IMR-90 (cell line): ENCODE data around the gene CRAMP1. TPM values are rescaled to one million over a fixed set of nuclear protein-coding genes. Genes with fewer than 3 reads are reported as not detected.

Source experiments
- ATAC-seq: fragments of 200-7000 bp; cut with Tn5 transposase; 2 replicates; pipeline ENCODE4 v1.9.1; 2020; ENCODE audit warnings: low read depth, mild to moderate bottlenecking, moderate library complexity
- BruUV-seq: library from RNA; stranded (reverse); fragments of 400-500 nt; replicated peaks from 2 replicates; lab custom pipeline; 2021; lab: Mats Ljungman, UMichigan
- CTCF ChIA-PET: fragments of 300-600 bp; formaldehyde crosslinking; extraction: SDS; loops from one replicate; lab custom pipeline; 2021; ENCODE audit warnings: antibody characterized with exemption; lab: Yijun Ruan, JAX
- POLR2A ChIA-PET: fragments of 300-600 bp; sonication (Branson Sonifier 250); formaldehyde crosslinking; loops from one replicate; lab custom pipeline; 2022; ENCODE audit warnings: antibody characterized with exemption; ENCODE audit not compliant: unreplicated experiment; lab: Charles Lee
- DNase-seq: peaks from one replicate; pipeline ENCODE4 v3.0.0; 2013
- H2AFZ ChIP-seq: replicated peaks from 2 replicates; pipeline ENCODE3; 2013; ENCODE audit warnings: low read length, mild to moderate bottlenecking; ENCODE audit not compliant: poor library complexity
- H2AK5ac ChIP-seq: 2 replicates; pipeline ENCODE4 v1.6.1; 2013; ENCODE audit warnings: low read depth, low read length, inconsistent platforms
- H2AK9ac ChIP-seq: replicated peaks from 2 replicates; pipeline ENCODE3; 2013; ENCODE audit warnings: mild to moderate bottlenecking, low read depth, low read length, moderate library complexity; ENCODE audit not compliant: poor library complexity
- H2BK120ac ChIP-seq: 2 replicates; pipeline ENCODE4 v1.6.1; 2013; ENCODE audit warnings: low read depth, low read length, inconsistent platforms
- H2BK15ac ChIP-seq: 3 replicates; pipeline ENCODE4 v1.6.1; 2013; ENCODE audit warnings: low read depth, low read length, inconsistent platforms
- H2BK20ac ChIP-seq: 2 replicates; pipeline ENCODE4 v1.6.1; 2013; ENCODE audit warnings: low read depth, mild to moderate bottlenecking, inconsistent platforms, low read length, moderate library complexity
- H2BK5ac ChIP-seq: 2 replicates; pipeline ENCODE4 v1.6.1; 2013; ENCODE audit warnings: mild to moderate bottlenecking, low read depth, low read length, inconsistent platforms; ENCODE audit not compliant: poor library complexity, severe bottlenecking
- H3K14ac ChIP-seq: replicated peaks from 2 replicates; pipeline ENCODE4 v1.6.1; 2013; ENCODE audit warnings: low read depth, low read length, inconsistent platforms
- H3K18ac ChIP-seq: 2 replicates; pipeline ENCODE4 v1.6.1; 2013; ENCODE audit warnings: low read depth, low read length, control low read depth
- H3K23ac ChIP-seq: 2 replicates; pipeline ENCODE4 v1.6.1; 2013; ENCODE audit warnings: low read depth, low read length, inconsistent platforms
- H3K27ac ChIP-seq: 2 replicates; pipeline ENCODE4 v1.5.1; 2013; ENCODE audit warnings: mild to moderate bottlenecking, control low read depth, low read length; ENCODE audit not compliant: insufficient read depth
- H3K27me3 ChIP-seq: 2 replicates; pipeline ENCODE4 v1.6.1; 2013; ENCODE audit warnings: low read length; ENCODE audit not compliant: control insufficient read depth, insufficient read depth
- H3K36me3 ChIP-seq: 2 replicates; pipeline ENCODE4 v1.6.1; 2013; ENCODE audit warnings: low read length, mixed read lengths; ENCODE audit not compliant: control insufficient read depth, insufficient read depth
- H3K4ac ChIP-seq: 2 replicates; pipeline ENCODE4 v1.6.1; 2013; ENCODE audit warnings: low read depth, low read length, inconsistent platforms
- H3K4me1 ChIP-seq: 2 replicates; pipeline ENCODE4 v1.6.1; 2013; ENCODE audit warnings: low read length, mixed read lengths; ENCODE audit not compliant: control insufficient read depth, insufficient read depth
- H3K4me2 ChIP-seq: 2 replicates; pipeline ENCODE4 v1.6.1; 2013; ENCODE audit warnings: low read depth, mild to moderate bottlenecking, control low read depth, low read length, moderate library complexity
- H3K4me3 ChIP-seq: 2 replicates; pipeline ENCODE4 v1.5.1; 2013; ENCODE audit warnings: low read depth, mild to moderate bottlenecking, control low read depth, low read length, moderate library complexity; ENCODE audit not compliant: insufficient read depth
- H3K56ac ChIP-seq: 2 replicates; pipeline ENCODE4 v1.6.1; 2013; ENCODE audit warnings: low read length, inconsistent platforms; ENCODE audit not compliant: insufficient read depth; ENCODE audit errors: extremely low read depth
- H3K79me1 ChIP-seq, 2 experiments: 2 replicates each; pipeline ENCODE4 v1.6.1; 2013; ENCODE audit warnings: low read length in 2 of 2, inconsistent platforms in 1 of 2, low read depth in 1 of 2
- H3K9ac ChIP-seq: 2 replicates; pipeline ENCODE4 v1.6.1; 2013; ENCODE audit warnings: low read depth, low read length, control low read depth
- H3K9me1 ChIP-seq: 2 replicates; pipeline ENCODE4 v1.6.1; 2013; ENCODE audit warnings: low read length, inconsistent platforms; ENCODE audit not compliant: insufficient read depth
- H3K9me3 ChIP-seq: 2 replicates; pipeline ENCODE4 v1.6.1; 2013; ENCODE audit warnings: low read length; ENCODE audit not compliant: control insufficient read depth, insufficient read depth
- H4K20me1 ChIP-seq: 2 replicates; pipeline ENCODE4 v1.6.1; 2013; ENCODE audit warnings: low read length, inconsistent platforms; ENCODE audit not compliant: insufficient read depth
- H4K5ac ChIP-seq: 2 replicates; pipeline ENCODE4 v1.6.1; 2013; ENCODE audit warnings: mild to moderate bottlenecking, low read depth, low read length, control low read depth
- H4K8ac ChIP-seq, 2 experiments: 2 replicates each; pipeline ENCODE4 v1.6.1; 2013; ENCODE audit warnings: low read depth in 2 of 2, low read length in 2 of 2, control low read depth in 1 of 2, inconsistent platforms in 1 of 2
- H4K91ac ChIP-seq: 2 replicates; pipeline ENCODE4 v1.6.1; 2013; ENCODE audit warnings: low read depth, low read length, inconsistent platforms; ENCODE audit not compliant: insufficient read depth
- BHLHE40 ChIP-seq: fragments of 150-350 bp; IDR thresholded peaks from 2 replicates; pipeline ENCODE4 v1.6.1; 2016; ENCODE audit warnings: mild to moderate bottlenecking, low read depth, low read length
- CEBPB ChIP-seq: IDR thresholded peaks from 2 replicates; pipeline ENCODE4 v1.6.1; 2012; ENCODE audit warnings: low read depth, low read length, improper control_type of control experiment
- CHD1 ChIP-seq: IDR thresholded peaks from 2 replicates; pipeline ENCODE4 v1.6.1; 2012; ENCODE audit warnings: low read depth, low read length, improper control_type of control experiment
- ELK1 ChIP-seq: fragments of 150-350 bp; IDR thresholded peaks from 2 replicates; pipeline ENCODE4 v1.6.1; 2016; ENCODE audit warnings: low read depth, mild to moderate bottlenecking, low read length, moderate library complexity, borderline replicate concordance
- FOS ChIP-seq: fragments of 150-350 bp; IDR thresholded peaks from 2 replicates; pipeline ENCODE4 v1.6.1; 2016; ENCODE audit warnings: low read depth, low read length
- MAFK ChIP-seq: IDR thresholded peaks from 2 replicates; pipeline ENCODE4 v1.6.1; 2012; ENCODE audit warnings: low read depth, low read length, improper control_type of control experiment
- MXI1 ChIP-seq: IDR thresholded peaks from 2 replicates; pipeline ENCODE4 v1.6.1; 2012; ENCODE audit warnings: low read depth, mild to moderate bottlenecking, low read length, moderate library complexity, borderline replicate concordance
- POLR2A ChIP-seq: IDR thresholded peaks from 2 replicates; pipeline ENCODE4 v1.6.1; 2012; ENCODE audit warnings: mild to moderate bottlenecking, low read depth, low read length
- RAD21 ChIP-seq: IDR thresholded peaks from 2 replicates; pipeline ENCODE4 v1.6.1; 2012; ENCODE audit warnings: low read length, improper control_type of control experiment
- RCOR1 ChIP-seq: IDR thresholded peaks from 2 replicates; pipeline ENCODE4 v1.6.1; 2012; ENCODE audit warnings: mild to moderate bottlenecking, low read length, improper control_type of control experiment; ENCODE audit not compliant: insufficient replicate concordance
- SMC3 ChIP-seq: fragments of 150-350 bp; IDR thresholded peaks from 2 replicates; pipeline ENCODE4 v1.6.1; 2016; ENCODE audit warnings: low read depth, mild to moderate bottlenecking, antibody characterized with exemption, low read length, moderate library complexity
- USF2 ChIP-seq: fragments of 150-350 bp; IDR thresholded peaks from 2 replicates; pipeline ENCODE4 v1.6.1; 2017; ENCODE audit warnings: mild to moderate bottlenecking, antibody characterized with exemption, low read length, low read depth
- WGBS, 2 experiments: methylation state at CpG; one replicate each; pipeline versions ENCODE4 v1.1.5 to v1.1.7; 2013; ENCODE audit warnings: missing lambda C conversion rate in 2 of 2; ENCODE audit not compliant: insufficient read length in 1 of 2; ENCODE audit errors: extremely low coverage in 2 of 2; 5-methylcytosine and 5-hydroxymethylcytosine counted together
- dilution Hi-C: fragments of 300-500 bp; cut with HindIII; formaldehyde crosslinking; loops from one replicate; pipeline ENCODE4 v1.14.3; 2018; ENCODE audit warnings: low sequenced_read_pairs; ENCODE audit not compliant: unreplicated experiment
- in situ Hi-C: fragments of 300-500 bp; cut with MboI; formaldehyde crosslinking; loops from 3 replicates; pipeline ENCODE4 v1.14.3; 2019; ENCODE audit warnings: low sequenced_read_pairs, inconsistent platforms, mixed read lengths
- intact Hi-C: fragments of 100-400 bp; cut with micrococcal nuclease; formaldehyde crosslinking; loops from 2 replicates; pipeline ENCODE4 v1.10.0; 2022
- polyA plus RNA-seq, 3 experiments: library from polyadenylated mRNA; depleted of rRNA; stranded (reverse); fragments of >200 nt; gene quantifications; 2 replicates each; pipeline ENCODE4 v1.2.3, GENCODE V29; 2012; ENCODE audit warnings: low replicate concordance in 1 of 3
- total RNA-seq: library from RNA; depleted of rRNA; stranded (reverse); fragments of >200 nt; gene quantifications from 2 replicates; pipeline ENCODE4 v1.2.3, GENCODE V29; 2012
- TF ChIP-seq, protein P1 (sequence below): conservative IDR thresholded peaks from 2 replicates; pipeline ENCODE4 v1.5.1; 2012; ENCODE audit warnings: mild to moderate bottlenecking, low read depth, low read length, improper control_type of control experiment

The CRAMP1 gene
- total and polyA plus RNA-seq, 2 of the 4 experiments (the other 2 are of a cell fraction), result 3.2 to 12.0 TPM

- no peak for TF ChIP-seq FOS
- TF ChIP-seq MXI1, result no peak
- TF ChIP-seq BHLHE40, result no peak
- TF ChIP-seq USF2, result no peak
- TF ChIP-seq SMC3, result no peak
- TF ChIP-seq RCOR1, result no peak
- TF ChIP-seq ELK1, result no peak
- no peak for TF ChIP-seq CEBPB
- no peak for TF ChIP-seq RAD21
- TF ChIP-seq, protein P1, sequence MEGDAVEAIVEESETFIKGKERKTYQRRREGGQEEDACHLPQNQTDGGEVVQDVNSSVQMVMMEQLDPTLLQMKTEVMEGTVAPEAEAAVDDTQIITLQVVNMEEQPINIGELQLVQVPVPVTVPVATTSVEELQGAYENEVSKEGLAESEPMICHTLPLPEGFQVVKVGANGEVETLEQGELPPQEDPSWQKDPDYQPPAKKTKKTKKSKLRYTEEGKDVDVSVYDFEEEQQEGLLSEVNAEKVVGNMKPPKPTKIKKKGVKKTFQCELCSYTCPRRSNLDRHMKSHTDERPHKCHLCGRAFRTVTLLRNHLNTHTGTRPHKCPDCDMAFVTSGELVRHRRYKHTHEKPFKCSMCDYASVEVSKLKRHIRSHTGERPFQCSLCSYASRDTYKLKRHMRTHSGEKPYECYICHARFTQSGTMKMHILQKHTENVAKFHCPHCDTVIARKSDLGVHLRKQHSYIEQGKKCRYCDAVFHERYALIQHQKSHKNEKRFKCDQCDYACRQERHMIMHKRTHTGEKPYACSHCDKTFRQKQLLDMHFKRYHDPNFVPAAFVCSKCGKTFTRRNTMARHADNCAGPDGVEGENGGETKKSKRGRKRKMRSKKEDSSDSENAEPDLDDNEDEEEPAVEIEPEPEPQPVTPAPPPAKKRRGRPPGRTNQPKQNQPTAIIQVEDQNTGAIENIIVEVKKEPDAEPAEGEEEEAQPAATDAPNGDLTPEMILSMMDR, result no peak
- no peak for TF ChIP-seq CHD1
- TF ChIP-seq POLR2A, result no peak
- TF ChIP-seq MAFK, result no peak
- H4K91ac ChIP-seq, result no peak overlapping the region
- H3K18ac ChIP-seq, result no peak overlapping the region
- no peak overlapping the region for H3K56ac ChIP-seq
- H2AK9ac ChIP-seq, result no peak overlapping the region
- H2AK5ac ChIP-seq, result no peak overlapping the region
- no peak overlapping the region for H2BK20ac ChIP-seq
- no peak overlapping the region for H3K9ac ChIP-seq
- no peak overlapping the region for H3K4me2 ChIP-seq
- H3K4me1 ChIP-seq, result no peaks in the 10 kb centered on the region
- 90% methylated on average over 4 of the region's 20 CpGs; no CpG with 5 or more reads in 1 of the 2 experiments for WGBS, 2 experiments
- intact Hi-C loops (no loop called here), dilution Hi-C loops (no loop called here), in situ Hi-C loops (no loop called here)
- no peak overlapping the region for H2BK120ac ChIP-seq
- DNase-seq (no peak), ATAC-seq (no peak)
- H3K9me3 ChIP-seq, result no peaks in the 10 kb centered on the region
- no peaks in the 10 kb centered on the region for H3K79me1 ChIP-seq
- no peaks in the 10 kb centered on the region for H3K27me3 ChIP-seq
- no peak overlapping the region for H2BK5ac ChIP-seq
- H2BK15ac ChIP-seq, result no peak overlapping the region
- CTCF ChIA-PET, result no interaction called here
- H3K14ac ChIP-seq, result no peak overlapping the region
- no peak overlapping the region for H3K4ac ChIP-seq
- H4K20me1 ChIP-seq, result no peaks in the 10 kb centered on the region
- peaks cover 40% of the 10 kb centered on the region for H3K36me3 ChIP-seq
- H3K27ac ChIP-seq, result no peak overlapping the region
- H3K9me1 ChIP-seq, result no peaks in the 10 kb centered on the region
- H3K23ac ChIP-seq, result no peak overlapping the region
- H3K4me3 ChIP-seq, result no peak overlapping the region
- BruUV-seq, result no TSS peak
- POLR2A ChIA-PET, result no interaction called here
- H4K5ac ChIP-seq, result no peak overlapping the region
- no peak overlapping the region for H2AFZ ChIP-seq
- no peak overlapping the region for H4K8ac ChIP-seq
Measured at GRCh38 chr16:1563786-1564185, 48.4 kb upstream of the CRAMP1 start.
